Activated T-cell treated with anti-CD3 and anti-CD28 coated beads, Interleukin-2, amount 50 U/mL, for 24 hours (primary cell): ENCODE results near the gene ALG2.
"Not testable (repeated sequence)": the region's sequence is repeated elsewhere in the genome, so short reads cannot be mapped to it uniquely, and the experiment has no call there.

ENCODE experiments used
- DNase-seq: peaks from one replicate; pipeline ENCODE4 v3.0.0-alpha.2; 2020
- H3K27ac Mint-ChIP-seq: 2 replicates; pipeline ENCODE4 v1.8.0; 2020; ENCODE audit warnings: mild to moderate bottlenecking, mixed read lengths
- H3K27me3 Mint-ChIP-seq: 2 replicates; pipeline ENCODE4 v1.8.0; 2020; ENCODE audit warnings: mixed read lengths
- H3K36me3 Mint-ChIP-seq: 2 replicates; pipeline ENCODE4 v1.8.0; 2020; ENCODE audit warnings: low read depth, mixed read lengths
- H3K4me1 Mint-ChIP-seq: 2 replicates; pipeline ENCODE4 v1.8.0; 2020; ENCODE audit warnings: low read depth, mixed read lengths
- H3K4me3 Mint-ChIP-seq: 2 replicates; pipeline ENCODE4 v1.8.0; 2020; ENCODE audit warnings: mild to moderate bottlenecking, moderate library complexity, mixed read lengths
- H3K9me3 Mint-ChIP-seq: 2 replicates; pipeline ENCODE4 v1.8.0; 2020; ENCODE audit warnings: mixed read lengths

Gene ALG2

DNA sequence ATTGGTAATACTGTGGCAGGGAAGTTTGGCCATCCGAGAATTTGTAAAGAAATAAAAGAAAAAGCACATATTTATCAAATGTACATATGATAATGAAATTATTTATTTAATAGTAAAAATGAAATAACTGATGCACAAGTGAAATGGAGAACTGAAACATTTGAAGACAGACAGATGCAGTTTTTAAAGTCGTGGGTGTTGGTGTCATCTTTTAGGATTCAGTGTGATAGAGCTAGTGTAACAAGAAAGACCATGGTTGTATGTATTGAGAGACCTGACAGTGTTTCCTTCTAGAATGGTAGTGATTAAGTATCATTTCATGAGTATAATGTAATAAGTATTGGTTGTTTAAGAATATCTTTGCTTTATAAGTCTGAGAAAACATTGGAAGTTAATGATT, 2.7 kb upstream of the ALG2 start:
- H3K4me1 Mint-ChIP-seq, result peaks cover 54% of the 10 kb centered on the region
- peak overlapping the region; percentile 95 for H3K4me3 Mint-ChIP-seq
- H3K36me3 Mint-ChIP-seq, result peaks cover 88% of the 10 kb centered on the region
- no peaks in the 10 kb centered on the region for H3K9me3 Mint-ChIP-seq
- H3K27me3 Mint-ChIP-seq, result no peaks in the 10 kb centered on the region
- no peak for DNase-seq
- H3K27ac Mint-ChIP-seq, result peak overlapping the region; percentile 100

- Mint-ChIP-seq H3K36me3 (peaks cover 87% of the 10 kb centered on the region), H3K4me3 (peak overlapping the region; percentile 95), H3K9me3 (no peaks in the 10 kb centered on the region), H3K27me3 (no peaks in the 10 kb centered on the region), H3K27ac (peak overlapping the region; percentile 100), H3K4me1 (peaks cover 64% of the 10 kb centered on the region)
- no peak for DNase-seq
Observed at GRCh38 chr9:99222416-99223270, 901 bp upstream of the ALG2 start.

DNA sequence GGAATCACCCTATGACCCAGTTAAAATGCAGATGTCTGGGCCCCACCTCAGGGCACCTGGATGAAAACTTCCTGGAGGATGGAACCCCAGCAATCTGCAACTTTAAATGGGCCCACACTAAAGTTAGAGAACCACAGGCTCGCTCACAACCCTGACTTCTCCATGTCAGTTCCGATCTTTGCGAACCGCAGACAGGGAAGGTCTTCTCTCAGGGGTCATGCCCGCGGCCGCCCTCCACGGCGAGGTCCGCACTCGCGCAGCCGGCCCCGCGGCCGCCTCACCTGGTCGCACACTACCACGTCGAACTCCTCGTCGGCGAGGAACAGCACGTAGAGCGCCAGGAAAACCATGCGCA, 499 bp downstream of the ALG2 start:
- no peak for DNase-seq
- peaks cover 90% of the 10 kb centered on the region for H3K36me3 Mint-ChIP-seq

GRCh38 chr9:99220011-99220410, 1.7 kb downstream of the ALG2 start:
- H3K9me3 Mint-ChIP-seq, result no peaks in the 10 kb centered on the region
- peaks cover 90% of the 10 kb centered on the region for H3K36me3 Mint-ChIP-seq
- DNase-seq, result no peak
- H3K4me3 Mint-ChIP-seq, result peak overlapping the region; percentile 95
- peak overlapping the region; percentile 41 for H3K27ac Mint-ChIP-seq
- H3K4me1 Mint-ChIP-seq, result peaks cover 61% of the 10 kb centered on the region
- H3K27me3 Mint-ChIP-seq, result no peaks in the 10 kb centered on the region

More for the DNA sequence above, 499 bp downstream of the ALG2 start:
- Mint-ChIP-seq H3K9me3 (no peaks in the 10 kb centered on the region), H3K4me1 (peaks cover 68% of the 10 kb centered on the region), H3K27ac (peak overlapping the region; percentile 86), H3K27me3 (no peaks in the 10 kb centered on the region), H3K4me3 (peak overlapping the region; percentile 95)

DNA sequence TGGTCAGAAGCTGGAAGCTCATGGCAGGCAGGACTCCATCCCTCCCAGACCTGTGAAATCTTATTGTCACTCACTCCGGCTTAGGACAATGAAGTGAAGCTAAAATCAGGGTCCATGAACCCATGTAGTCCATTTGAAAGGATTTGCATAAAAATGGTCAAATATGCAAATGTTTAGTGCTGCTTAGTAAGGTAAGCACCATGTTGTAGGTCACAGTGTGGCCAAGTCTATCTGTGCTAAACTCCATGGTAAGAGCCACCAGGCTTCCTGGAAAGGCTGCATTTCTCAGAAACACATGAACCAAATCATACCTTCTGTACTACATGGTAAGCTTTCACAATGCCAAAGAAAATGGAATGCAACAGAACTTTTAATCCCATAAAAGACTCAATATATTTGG, 5.7 kb downstream of the ALG2 start:
- Mint-ChIP-seq H3K27me3 (no peaks in the 10 kb centered on the region), H3K4me1 (peaks cover 38% of the 10 kb centered on the region), H3K9me3 (no peaks in the 10 kb centered on the region), H3K4me3 (no peak overlapping the region), H3K27ac (no peak overlapping the region), H3K36me3 (peaks cover 63% of the 10 kb centered on the region)
- no peak for DNase-seq

GRCh38 chr9:99213197-99213596, 8.5 kb downstream of the ALG2 start:
- peaks cover 40% of the 10 kb centered on the region for H3K36me3 Mint-ChIP-seq
- H3K9me3 Mint-ChIP-seq, result peaks cover 8% of the 10 kb centered on the region

DNA sequence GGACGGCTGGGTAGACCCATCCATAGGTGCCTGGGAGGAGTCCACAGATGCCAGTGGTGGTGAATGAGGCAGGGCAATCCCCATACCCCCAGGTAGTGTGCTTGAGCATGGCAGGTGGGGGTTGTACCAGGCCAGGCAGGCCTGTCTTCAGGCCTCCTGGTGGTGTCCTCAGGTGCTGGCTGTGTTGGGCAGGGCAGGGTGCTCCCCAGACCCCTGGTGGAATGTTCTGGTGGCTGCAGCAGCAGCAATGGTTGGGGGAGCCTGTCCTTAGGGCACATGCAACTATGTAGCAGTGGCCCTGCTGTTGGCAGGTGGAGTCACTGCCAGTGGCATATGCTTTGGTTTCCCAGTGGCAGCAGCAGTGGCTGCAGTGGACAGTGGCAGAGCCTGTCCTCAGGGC, 10.0 kb downstream of the ALG2 start:
- Mint-ChIP-seq H3K27ac (no peak overlapping the region), H3K27me3 (peaks cover 3% of the 10 kb centered on the region), H3K4me3 (no peak overlapping the region), H3K4me1 (peaks cover 3% of the 10 kb centered on the region), H3K9me3 (peaks cover 18% of the 10 kb centered on the region), H3K36me3 (peaks cover 25% of the 10 kb centered on the region)
- no peak for DNase-seq

More at GRCh38 chr9:99213197-99213596, 8.5 kb downstream of the ALG2 start:
- no peak for DNase-seq
- peaks cover 15% of the 10 kb centered on the region for H3K4me1 Mint-ChIP-seq
- no peak overlapping the region for H3K4me3 Mint-ChIP-seq
- no peak overlapping the region for H3K27ac Mint-ChIP-seq
- no peaks in the 10 kb centered on the region for H3K27me3 Mint-ChIP-seq

- H3K27ac Mint-ChIP-seq, result no peak overlapping the region
Observed at GRCh38 chr9:99210572-99210971, 11.2 kb downstream of the ALG2 start.

GRCh38 chr9:99201603-99202002, 20.1 kb downstream of the ALG2 start:
- H3K27ac Mint-ChIP-seq, result no peak overlapping the region

More at GRCh38 chr9:99210572-99210971, 11.2 kb downstream of the ALG2 start:
- Mint-ChIP-seq H3K27me3 (peaks cover 3% of the 10 kb centered on the region), H3K36me3 (peaks cover 14% of the 10 kb centered on the region), H3K4me3 (no peak overlapping the region), H3K9me3 (peaks cover 21% of the 10 kb centered on the region), H3K4me1 (no peaks in the 10 kb centered on the region)
- no peak for DNase-seq

GRCh38 chr9:99199938-99200539, 21.7 kb downstream of the ALG2 start:
- Mint-ChIP-seq H3K27ac (no peak overlapping the region), H3K4me1 (peaks cover 6% of the 10 kb centered on the region), H3K27me3 (no peaks in the 10 kb centered on the region), H3K4me3 (no peak overlapping the region), H3K9me3 (no peaks in the 10 kb centered on the region), H3K36me3 (no peaks in the 10 kb centered on the region)
- no peak for DNase-seq

More at GRCh38 chr9:99201603-99202002, 20.1 kb downstream of the ALG2 start:
- peaks cover 3% of the 10 kb centered on the region for H3K4me1 Mint-ChIP-seq
- H3K27me3 Mint-ChIP-seq, result no peaks in the 10 kb centered on the region
- no peak overlapping the region for H3K4me3 Mint-ChIP-seq
- no peaks in the 10 kb centered on the region for H3K36me3 Mint-ChIP-seq
- H3K9me3 Mint-ChIP-seq, result peaks cover 1% of the 10 kb centered on the region
- no peak for DNase-seq

- Mint-ChIP-seq H3K36me3 (no peaks in the 10 kb centered on the region), H3K4me3 (no peak overlapping the region), H3K27ac (no peak overlapping the region), H3K9me3 (no peaks in the 10 kb centered on the region), H3K4me1 (peaks cover 14% of the 10 kb centered on the region), H3K27me3 (no peaks in the 10 kb centered on the region)
- no peak for DNase-seq
Observed at GRCh38 chr9:99197987-99198386, 23.8 kb downstream of the ALG2 start.

GRCh38 chr9:99197124-99197630, 24.6 kb downstream of the ALG2 start:
- Mint-ChIP-seq H3K9me3 (no peaks in the 10 kb centered on the region), H3K4me1 (peaks cover 15% of the 10 kb centered on the region), H3K27ac (no peak overlapping the region), H3K4me3 (no peak overlapping the region), H3K36me3 (no peaks in the 10 kb centered on the region), H3K27me3 (no peaks in the 10 kb centered on the region)
- no peak for DNase-seq

GRCh38 chr9:99196484-99196883, 25.3 kb downstream of the ALG2 start:
- not testable (repeated sequence) for H3K27ac Mint-ChIP-seq, H3K36me3 Mint-ChIP-seq, H3K4me3 Mint-ChIP-seq, H3K9me3 Mint-ChIP-seq, DNase-seq, H3K27me3 Mint-ChIP-seq
- peaks cover 15% of the 10 kb centered on the region for H3K4me1 Mint-ChIP-seq

GRCh38 chr9:99193466-99193821, 28.3 kb downstream of the ALG2 start:
- peaks cover 15% of the 10 kb centered on the region for H3K4me1 Mint-ChIP-seq
- H3K9me3 Mint-ChIP-seq, result no peaks in the 10 kb centered on the region
- H3K27me3 Mint-ChIP-seq, result peaks cover 5% of the 10 kb centered on the region
- DNase-seq, result no peak
- H3K4me3 Mint-ChIP-seq, result no peak overlapping the region
- H3K36me3 Mint-ChIP-seq, result no peaks in the 10 kb centered on the region
- H3K27ac Mint-ChIP-seq, result no peak overlapping the region
